Activated naive CD8-positive, alpha-beta T cell treated with anti-CD3 and anti-CD28 coated beads, Interleukin-2, amount 50 U/mL, for 16 hours (primary cell): ENCODE data around the gene RANBP10.

ENCODE experiments used
- DNase-seq: peaks from one replicate; pipeline ENCODE4 v3.0.0-alpha.2; 2020; ENCODE audit warnings: low read depth, low spot score

The RANBP10 gene

GRCh38 chr16:67828651-67829050 is 22.3 kb upstream of the RANBP10 start:
- no peak for DNase-seq

GRCh38 chr16:67825906-67826305 is 19.5 kb upstream of the RANBP10 start:
- no peak for DNase-seq

DNA sequence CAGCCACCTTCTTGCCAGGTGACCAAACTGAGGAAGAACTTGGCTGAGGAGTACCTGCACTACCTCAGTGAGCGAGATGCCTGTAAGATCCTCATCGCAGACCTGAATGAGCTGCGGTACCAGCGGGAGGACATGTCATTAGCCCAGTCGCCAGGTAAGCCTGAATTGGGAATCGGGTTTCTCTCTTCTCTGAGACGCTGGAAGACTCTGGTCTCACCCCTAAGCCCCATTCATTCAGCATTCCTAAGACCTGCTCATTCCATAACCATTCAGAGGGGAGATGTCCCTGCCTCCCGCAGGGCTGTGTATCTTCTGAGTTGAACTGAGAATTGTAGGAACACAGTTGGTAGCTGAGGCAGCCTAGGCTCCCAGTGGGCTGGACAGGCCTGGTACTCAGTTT is 18.8 kb upstream of the RANBP10 start:
- DNase-seq = no peak

DNA sequence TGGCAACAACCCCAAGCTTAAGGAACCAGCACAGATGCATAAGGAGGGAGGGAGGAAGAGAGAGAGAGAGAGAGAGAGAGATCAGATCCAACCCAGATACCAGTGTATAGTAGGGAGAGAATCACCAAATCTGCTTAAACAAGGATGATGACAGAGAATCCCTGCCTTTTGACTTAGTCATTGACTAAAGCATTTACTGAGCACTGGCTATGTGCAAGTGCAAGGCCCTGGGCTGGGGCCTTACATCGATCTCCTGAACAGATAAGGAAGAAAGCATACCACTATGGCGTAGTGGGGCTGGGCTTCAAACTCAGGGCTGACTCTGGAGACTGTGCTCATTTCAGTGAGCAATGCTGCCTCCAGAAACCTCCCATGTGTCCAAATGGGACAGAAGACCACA is 16.2 kb upstream of the RANBP10 start:
- no peak for DNase-seq

- no peak for DNase-seq
These were observed 14.4 kb upstream of the RANBP10 start for GRCh38 chr16:67820608-67821259.

- DNase-seq = no peak
These were observed 8.2 kb upstream of the RANBP10 start for GRCh38 chr16:67814567-67814966.

- DNase-seq = no peak
These were observed 5.5 kb upstream of the RANBP10 start for GRCh38 chr16:67811899-67812298.

DNA sequence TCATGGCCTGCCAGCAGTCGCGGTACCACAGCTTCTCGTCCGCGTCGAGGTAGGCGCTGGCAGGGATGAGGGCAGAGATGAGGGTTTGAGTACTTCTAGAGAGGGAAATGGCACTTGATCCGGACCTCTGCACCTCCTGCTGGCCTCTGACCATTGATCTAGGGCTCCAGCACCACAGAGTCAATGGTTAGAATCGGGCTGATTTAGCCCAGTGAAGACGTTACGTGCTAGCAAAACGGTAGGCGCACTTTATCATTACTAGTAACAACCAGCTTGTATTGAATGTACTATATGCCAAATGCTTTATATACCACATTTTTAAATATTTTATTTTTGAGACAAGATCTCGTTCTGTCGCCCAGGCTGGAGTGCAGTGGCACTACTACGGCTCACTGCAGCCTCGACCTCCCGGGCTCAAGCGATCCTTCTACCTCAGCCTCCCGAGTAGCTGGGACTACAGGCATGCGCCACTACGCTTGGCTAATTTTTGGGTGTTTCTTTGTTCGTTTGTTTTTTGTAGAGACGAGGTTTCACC is 855 bp upstream of the RANBP10 start:
- DNase-seq = no peak

GRCh38 chr16:67805718-67806427 is 487 bp downstream of the RANBP10 start:
- DNase-seq = no peak

DNA sequence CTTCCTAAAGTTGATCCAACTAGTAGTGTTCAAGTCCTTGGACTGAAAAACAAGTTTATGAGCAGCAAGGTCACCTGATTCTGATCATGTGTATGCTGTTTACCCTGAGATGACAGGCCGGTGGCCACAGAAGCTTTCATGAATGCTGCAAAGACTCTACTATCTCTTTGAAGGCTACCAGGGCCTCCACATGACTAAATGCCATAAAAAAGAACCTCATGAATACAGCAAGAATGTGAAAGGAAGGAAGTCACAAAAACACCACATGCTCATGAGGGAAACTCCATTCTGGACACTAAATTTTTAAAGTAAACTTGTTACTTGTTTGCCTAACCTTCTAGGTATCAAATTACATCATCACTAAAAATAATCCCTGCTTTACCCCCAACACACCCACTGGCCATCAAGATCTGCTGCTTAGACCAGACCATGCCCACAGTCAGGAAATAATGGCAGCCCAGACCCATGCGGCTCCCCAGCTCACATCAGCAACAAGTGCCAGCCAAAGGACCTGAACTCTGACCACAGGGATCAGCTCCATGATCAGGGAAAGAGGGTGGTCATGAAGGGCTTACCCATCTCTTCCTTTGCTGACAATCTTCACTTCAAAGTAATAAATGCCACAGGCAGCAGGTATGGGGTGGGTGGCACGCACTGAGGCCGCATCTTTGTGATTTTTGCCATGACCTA is 1.4 kb downstream of the RANBP10 start:
- DNase-seq = no peak

DNA sequence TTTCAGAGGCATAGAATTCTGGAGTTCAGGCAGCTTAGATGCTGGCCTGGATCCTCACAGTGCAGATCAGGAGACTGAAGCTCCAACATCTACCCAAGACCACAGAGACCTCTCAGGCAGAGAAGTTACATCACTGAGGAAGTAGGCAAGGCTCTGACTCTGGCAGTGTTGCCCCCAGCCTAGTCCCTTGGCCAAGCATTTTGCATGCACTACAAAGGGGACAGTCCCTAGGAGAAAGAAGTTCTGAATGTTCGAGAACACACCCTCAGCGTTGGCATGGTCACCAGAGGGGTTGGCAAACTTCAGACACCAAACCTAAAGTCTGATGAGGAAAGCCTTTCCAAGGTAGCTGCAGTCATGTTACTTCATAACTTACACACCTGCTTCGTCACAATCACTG is 2.5 kb downstream of the RANBP10 start:
- DNase-seq = no peak

GRCh38 chr16:67801883-67802282 is 4.5 kb downstream of the RANBP10 start:
- DNase-seq = no peak

DNA sequence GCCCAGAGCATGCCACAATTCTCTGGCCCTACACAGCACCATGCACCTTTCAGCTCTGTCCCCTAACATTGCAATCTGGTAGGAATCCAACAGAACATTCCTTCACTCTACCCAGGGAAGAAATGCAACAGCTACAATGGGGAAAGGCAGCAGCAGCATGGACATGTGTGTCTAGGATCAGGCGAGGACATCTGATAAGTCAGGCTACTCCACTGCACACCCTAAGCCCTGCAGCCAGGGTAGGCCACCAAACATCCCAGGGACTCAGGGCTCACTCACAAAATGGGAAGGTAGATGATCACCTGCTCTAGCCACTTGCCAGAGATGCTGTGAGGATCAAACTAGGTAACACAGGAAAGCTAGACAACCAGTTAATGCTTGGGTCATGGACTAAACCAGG is 5.1 kb downstream of the RANBP10 start:
- DNase-seq = no peak

DNA sequence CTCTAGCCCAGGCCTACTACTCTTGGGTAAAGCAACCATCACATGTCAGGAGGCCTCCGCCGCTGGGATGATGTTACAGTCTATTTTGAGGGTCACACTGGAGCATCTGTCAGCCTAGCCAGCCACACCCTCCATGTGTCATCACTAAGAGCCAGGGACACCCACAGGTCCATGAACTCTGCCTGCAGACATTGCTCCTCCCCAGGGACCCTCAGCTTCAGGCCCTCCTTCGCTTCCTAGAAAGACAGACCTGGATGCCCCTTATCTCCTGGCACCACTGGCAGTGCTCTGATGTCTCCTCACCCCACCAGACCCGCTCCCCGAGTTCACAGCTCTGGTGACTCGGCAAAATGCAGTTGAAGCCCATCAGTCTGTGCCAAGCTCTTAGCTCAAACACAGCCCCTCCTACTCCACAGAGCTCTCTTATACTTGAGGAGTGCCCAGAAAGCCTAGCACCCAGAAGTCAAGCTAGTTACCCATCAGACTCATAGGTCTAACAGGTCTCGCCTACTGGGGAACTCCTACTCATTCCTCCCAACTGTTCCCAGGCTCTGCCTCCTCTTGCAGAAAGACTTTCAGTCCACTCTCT is 5.9 kb downstream of the RANBP10 start:
- DNase-seq = no peak

- no peak for DNase-seq
These were observed 10.2 kb downstream of the RANBP10 start for GRCh38 chr16:67796099-67796718.

DNA sequence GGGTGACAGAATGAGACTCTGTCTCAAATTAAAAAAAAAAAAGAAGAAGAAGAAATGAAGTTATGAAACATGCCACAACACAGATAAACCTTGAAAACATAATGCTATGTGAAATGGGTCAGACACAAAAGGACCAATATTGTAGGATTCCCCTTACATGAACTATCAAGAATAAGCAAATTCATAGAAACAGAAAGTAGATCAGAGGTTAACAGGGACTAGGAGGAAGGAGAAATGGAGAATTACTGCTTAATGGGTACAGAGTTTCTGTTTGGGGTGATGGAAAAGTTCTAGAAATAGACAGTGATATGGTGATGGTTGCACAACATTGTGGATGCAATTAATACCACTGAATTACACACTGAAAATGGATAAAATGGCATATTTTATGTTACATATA is 16.3 kb downstream of the RANBP10 start:
- DNase-seq = no peak

- DNase-seq = no peak
These were observed 19.9 kb downstream of the RANBP10 start for GRCh38 chr16:67786491-67786890.

DNA sequence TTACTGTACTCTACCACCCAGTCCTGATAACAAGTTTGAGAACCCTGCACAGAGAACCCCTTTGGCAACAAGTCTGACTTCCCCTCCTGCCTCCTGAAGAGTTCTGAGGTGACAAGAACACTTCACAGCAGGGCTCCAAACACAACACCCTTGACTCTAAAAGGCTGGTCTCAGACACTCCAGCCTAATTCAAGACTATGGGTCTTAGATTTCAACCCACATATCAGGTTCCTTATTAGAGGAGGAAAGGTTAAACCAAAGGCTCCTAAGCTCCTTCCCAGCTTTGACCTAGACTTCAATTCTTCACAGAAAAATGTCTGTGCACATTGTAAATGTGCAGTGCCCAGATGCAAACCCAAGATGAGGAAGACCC is 23.0 kb downstream of the RANBP10 start:
- no peak for DNase-seq

DNA sequence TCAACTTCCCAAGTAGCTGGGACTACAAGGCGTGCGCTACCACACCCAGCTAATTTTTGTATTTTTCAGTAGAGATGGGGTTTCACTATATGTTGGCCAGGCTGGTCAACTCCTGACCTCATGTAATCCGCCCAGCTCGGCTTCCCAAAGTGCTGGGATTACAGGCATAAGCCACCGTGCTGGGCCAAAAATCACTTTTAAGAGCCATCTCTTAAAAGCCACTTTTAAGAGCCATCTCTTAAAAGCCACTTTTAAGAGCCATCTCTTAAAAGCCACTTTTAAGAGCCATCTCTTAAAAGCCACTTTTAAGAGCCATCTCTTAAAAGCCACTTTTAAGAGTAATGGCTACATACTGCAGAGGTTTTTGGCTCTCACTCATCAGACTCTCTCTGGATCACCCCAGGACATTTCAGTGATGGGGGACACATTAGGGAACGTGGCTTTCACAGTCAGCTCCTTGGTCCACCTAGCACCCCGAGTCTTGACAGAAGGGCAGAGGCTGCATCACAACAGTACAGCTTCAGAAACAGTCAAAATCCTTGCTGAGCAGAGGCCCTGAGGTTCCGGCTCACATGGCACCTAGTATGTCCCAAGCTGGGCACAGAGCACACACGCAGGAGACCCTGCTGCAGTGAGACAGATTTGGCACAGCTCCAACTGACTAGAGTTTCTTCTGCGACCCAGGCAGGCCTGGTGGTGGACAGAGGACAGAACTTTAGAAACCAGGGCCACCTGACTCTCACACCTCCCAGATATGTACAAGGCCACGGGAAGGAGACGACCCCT is 23.6 kb downstream of the RANBP10 start:
- no peak for DNase-seq

- DNase-seq = no peak
These were observed 24.8 kb downstream of the RANBP10 start for GRCh38 chr16:67781565-67781921.

DNA sequence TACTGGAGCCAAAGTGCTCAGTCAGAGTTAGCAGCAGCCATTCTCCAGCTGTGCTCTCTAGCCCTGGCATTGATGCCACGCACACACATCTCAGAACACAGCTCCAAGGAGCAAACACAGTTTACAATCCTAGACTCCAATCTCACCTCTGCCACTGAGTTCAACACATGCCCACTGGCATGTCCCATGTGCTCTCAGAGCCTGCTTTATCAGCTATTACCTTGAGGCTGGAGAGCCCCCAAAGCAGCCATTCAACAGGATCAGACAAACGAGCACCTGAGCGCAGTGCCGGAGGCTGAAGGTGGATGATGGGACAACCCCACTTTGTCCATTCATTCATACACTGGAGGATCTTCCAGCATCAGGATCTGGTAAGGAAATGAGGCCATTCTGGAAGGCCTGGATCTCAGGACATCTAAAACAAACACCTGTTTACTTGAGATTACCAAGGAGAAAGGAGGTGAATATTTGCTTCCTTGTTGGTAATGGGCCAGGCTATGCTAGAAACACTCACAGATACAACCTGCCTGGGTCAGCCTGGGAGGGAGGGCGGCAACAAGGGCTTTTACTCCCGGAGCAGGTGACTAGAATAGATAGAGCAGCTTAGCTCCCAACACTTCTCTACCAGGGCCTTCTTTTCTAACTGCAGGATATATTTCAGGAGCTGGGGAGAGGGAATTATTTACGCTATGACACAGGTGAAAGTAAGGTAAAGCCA is 25.4 kb downstream of the RANBP10 start:
- no peak for DNase-seq
